Mesothelial cell of epicardium (in vitro differentiated cells): ENCODE data around the gene RPS2. TPM values are rescaled to one million over a fixed set of nuclear protein-coding genes. Genes with fewer than 3 reads are reported as not detected.
"Not testable (repeated sequence)": the region's sequence is repeated elsewhere in the genome, so short reads cannot be mapped to it uniquely, and the experiment has no call there.

Experiments
- DNase-seq, 2 experiments: peaks; one replicate each; pipeline ENCODE4 v3.0.0; 2021; ENCODE audit warnings: low spot score in 2 of 2; ENCODE audit not compliant: unreplicated experiment in 2 of 2
- H3K27ac Mint-ChIP-seq: 2 replicates; pipeline ENCODE4 v1.8.0; 2021; ENCODE audit warnings: mixed read lengths
- H3K27me3 Mint-ChIP-seq: 2 replicates; pipeline ENCODE4 v1.8.0; 2021; ENCODE audit warnings: low read depth, mixed read lengths
- H3K36me3 Mint-ChIP-seq: 2 replicates; pipeline ENCODE4 v1.8.0; 2021; ENCODE audit warnings: mixed read lengths
- H3K4me1 Mint-ChIP-seq: 2 replicates; pipeline ENCODE4 v1.8.0; 2021; ENCODE audit warnings: mixed read lengths
- H3K4me3 Mint-ChIP-seq: 2 replicates; pipeline ENCODE4 v1.8.0; 2021; ENCODE audit warnings: mild to moderate bottlenecking, moderate library complexity, mixed read lengths
- H3K9me3 Mint-ChIP-seq: 2 replicates; pipeline ENCODE4 v1.8.0; 2021; ENCODE audit warnings: mixed read lengths
- CTCF ChIP-seq: fragments of 200-600 bp; sonication (generic); IDR thresholded peaks from one replicate; pipeline ENCODE4 v1.5.0; 2021; ENCODE audit warnings: antibody characterized with exemption; ENCODE audit not compliant: unreplicated experiment
- total RNA-seq: library from RNA; stranded (reverse); gene quantifications from 3 replicates; pipeline ENCODE4 v1.2.1, GENCODE V29; 2021

RPS2 gene
- total RNA-seq, 1 donor from 2014 or later: 2,265 TPM

DNA sequence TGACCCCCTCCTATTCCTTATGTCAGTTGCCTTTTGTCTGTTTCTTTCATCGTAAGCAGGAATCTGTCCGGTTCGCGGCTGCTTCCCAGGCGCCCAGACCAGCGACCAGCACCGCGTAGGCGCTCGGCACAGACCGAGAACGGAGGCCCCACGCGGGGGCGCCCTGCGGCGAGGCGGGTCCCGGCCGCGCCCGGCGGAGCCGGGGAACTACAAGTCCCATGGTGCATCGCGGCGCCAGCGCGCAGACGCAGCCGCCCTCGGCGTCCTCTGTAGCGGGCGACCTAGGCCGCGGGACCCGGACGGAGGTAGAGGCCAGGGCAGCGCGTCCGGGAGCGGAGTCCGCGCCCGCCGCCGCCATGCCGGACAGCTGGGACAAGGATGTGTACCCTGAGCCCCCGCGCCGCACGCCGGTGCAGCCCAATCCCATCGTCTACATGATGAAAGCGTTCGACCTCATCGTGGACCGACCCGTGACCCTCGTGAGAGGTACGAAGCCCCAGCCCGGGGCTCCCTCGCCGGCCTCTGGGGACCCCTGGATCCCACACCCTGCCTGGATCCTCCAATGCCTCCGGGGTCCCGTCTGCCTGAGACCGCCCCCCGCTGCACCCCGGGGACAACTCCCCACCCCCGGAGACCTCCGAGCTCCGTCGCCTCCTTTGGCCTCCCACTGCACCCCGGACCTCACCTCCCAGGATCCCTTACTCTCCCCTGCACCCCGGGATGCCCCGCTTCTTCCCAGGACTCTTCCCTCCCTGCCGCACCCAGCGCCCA is 5.2 kb downstream of the RPS2 start, which contains the start of gene NDUFB10:
NDUFB10 (plus strand) TSS at position 270 of the 771 bp plus-strand sequence; CDS start at position 357, 87 bp downstream.
- H3K4me1 Mint-ChIP-seq: peaks cover 29% of the 10 kb centered on the region
- H3K36me3 Mint-ChIP-seq: peaks cover 6% of the 10 kb centered on the region
- no peaks in the 10 kb centered on the region for H3K9me3 Mint-ChIP-seq
- peak within 1 kb of the TSS; percentile 94 for H3K4me3 Mint-ChIP-seq
- no peaks in the 10 kb centered on the region for H3K27me3 Mint-ChIP-seq
- DNase-seq: peak; percentile 87 to 94
- no peak for TF ChIP-seq CTCF
- peak within 1 kb of the TSS; percentile 92 for H3K27ac Mint-ChIP-seq

- Mint-ChIP-seq H3K4me3 (peak overlapping the region; percentile 61), H3K36me3 (peaks cover 5% of the 10 kb centered on the region)
- DNase-seq: no peak
Observed at GRCh38 chr16:1958715-1959268, 5.8 kb downstream of the RPS2 start.

DNA sequence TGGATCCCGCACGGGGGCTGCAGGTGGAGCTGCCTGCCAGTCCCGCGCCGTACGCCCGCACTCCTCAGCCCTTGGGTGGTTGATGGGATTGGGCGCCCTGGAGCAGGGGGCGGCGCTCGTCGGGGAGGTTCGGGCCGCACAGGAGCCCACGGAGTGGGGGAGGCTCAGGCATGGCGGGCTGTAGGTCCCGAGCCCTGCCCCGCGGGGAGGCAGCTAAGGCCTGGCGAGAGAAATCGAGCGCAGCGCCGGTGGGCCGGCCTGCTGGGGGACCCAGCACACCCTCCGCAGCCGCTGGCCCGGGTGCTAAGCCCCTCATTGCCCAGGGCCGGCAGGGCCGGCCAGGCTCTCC is 6.5 kb downstream of the RPS2 start:
- H3K36me3 Mint-ChIP-seq, DNase-seq, H3K27ac Mint-ChIP-seq, H3K4me3 Mint-ChIP-seq, H3K9me3 Mint-ChIP-seq, H3K27me3 Mint-ChIP-seq: not testable (repeated sequence)
- H3K4me1 Mint-ChIP-seq: peaks cover 18% of the 10 kb centered on the region

More at GRCh38 chr16:1958715-1959268, 5.8 kb downstream of the RPS2 start:
- H3K4me1 Mint-ChIP-seq: peaks cover 25% of the 10 kb centered on the region
- no peaks in the 10 kb centered on the region for H3K9me3 Mint-ChIP-seq
- no peaks in the 10 kb centered on the region for H3K27me3 Mint-ChIP-seq
- no peak for TF ChIP-seq CTCF
- peak overlapping the region; percentile 56 for H3K27ac Mint-ChIP-seq

DNA sequence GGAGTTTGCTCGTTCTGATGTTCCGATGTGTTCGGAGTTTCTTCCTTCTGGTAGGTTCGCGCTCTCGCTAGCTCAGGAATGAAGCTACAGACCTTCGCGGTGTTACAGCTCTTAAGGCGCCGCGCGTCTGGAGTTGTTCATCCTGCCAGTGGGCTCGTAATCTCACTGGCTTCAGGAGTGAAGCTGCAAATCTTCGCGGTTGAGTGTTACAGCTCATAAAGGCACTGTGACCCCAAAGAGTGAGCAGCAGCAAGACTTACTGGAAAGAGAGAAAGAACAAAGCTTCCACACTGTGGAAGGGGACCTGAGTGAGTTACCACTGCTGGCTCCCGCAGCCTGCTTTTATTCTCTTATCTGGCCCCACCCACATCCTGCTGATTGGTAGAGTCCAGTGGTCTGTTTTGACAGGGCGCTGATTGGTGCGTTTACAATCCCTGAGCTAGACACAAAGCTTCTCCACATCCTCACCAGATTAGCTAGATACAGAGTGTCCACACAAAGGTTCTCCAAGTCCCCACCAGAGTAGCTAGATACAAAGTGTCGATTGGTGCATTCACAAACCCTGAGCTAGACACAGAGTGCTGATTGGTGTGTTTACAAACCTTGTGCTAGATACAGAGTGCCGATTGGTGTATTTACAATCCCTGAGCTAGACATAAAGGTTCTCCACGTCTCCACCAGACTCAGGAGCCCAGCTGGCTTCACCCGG is 7.0 kb downstream of the RPS2 start:
- not testable (repeated sequence) for H3K27me3 Mint-ChIP-seq, DNase-seq, H3K9me3 Mint-ChIP-seq, H3K4me3 Mint-ChIP-seq, H3K36me3 Mint-ChIP-seq, H3K27ac Mint-ChIP-seq
- H3K4me1 Mint-ChIP-seq: peaks cover 14% of the 10 kb centered on the region

- Mint-ChIP-seq H3K4me3 (no peak overlapping the region), H3K4me1 (no peaks in the 10 kb centered on the region), H3K9me3 (no peaks in the 10 kb centered on the region), H3K27ac (no peak overlapping the region), H3K27me3 (no peaks in the 10 kb centered on the region), H3K36me3 (no peaks in the 10 kb centered on the region)
- DNase-seq: no peak
- no peak for TF ChIP-seq CTCF
Observed at GRCh38 chr16:1953734-1954133, 10.9 kb downstream of the RPS2 start.

GRCh38 chr16:1950559-1950958 is 14.1 kb downstream of the RPS2 start:
- Mint-ChIP-seq H3K4me1 (no peaks in the 10 kb centered on the region), H3K36me3 (no peaks in the 10 kb centered on the region), H3K27ac (no peak overlapping the region), H3K27me3 (no peaks in the 10 kb centered on the region), H3K4me3 (no peak overlapping the region), H3K9me3 (no peaks in the 10 kb centered on the region)
- DNase-seq: no peak
- no peak for TF ChIP-seq CTCF
